A673 (cell line): ENCODE results near the gene MAST4.

Experiments used
- CTCF ChIP-seq: fragments of 300-800, 200-600 bp; sonication (generic); conservative IDR thresholded peaks from 2 replicates; pipeline ENCODE4 v1.5.1; 2017; ENCODE audit warnings: low read depth, mild to moderate bottlenecking, antibody characterized with exemption, low read length, moderate library complexity, mixed read lengths
- EZH2 ChIP-seq: fragments of 200-600 bp; sonication (generic); IDR thresholded peaks from 2 replicates; pipeline ENCODE4 v1.6.1; 2017; ENCODE audit warnings: borderline replicate concordance, low read depth, mild to moderate bottlenecking, mixed read lengths, antibody characterized with exemption, low read length; ENCODE audit not compliant: poor library complexity, severe bottlenecking

- TF ChIP-seq CTCF (no peak), EZH2 (no peak)
Observed at GRCh38 chr5:67051164-67051563, 455.0 kb downstream of the MAST4 start.
